Nephron (organoid): ENCODE measurements around the gene SIRT2.
A peak's percentile ranks its signal among the peaks of the same experiment; 100 is the strongest.

Experiments
- H3K27ac Mint-ChIP-seq, 3 experiments: 2 replicates each; pipeline ENCODE4 v1.8.0; 2020; ENCODE audit warnings: mixed read lengths in 3 of 3, mild to moderate bottlenecking in 2 of 3, moderate library complexity in 1 of 3
- H3K27me3 Mint-ChIP-seq: 2 replicates; pipeline ENCODE4 v1.8.0; 2021; ENCODE audit warnings: low read depth, mild to moderate bottlenecking, moderate library complexity, mixed read lengths
- H3K36me3 Mint-ChIP-seq: 2 replicates; pipeline ENCODE4 v1.8.0; 2020; ENCODE audit warnings: low read depth, mixed read lengths
- H3K4me1 Mint-ChIP-seq: 2 replicates; pipeline ENCODE4 v1.8.0; 2020; ENCODE audit warnings: mixed read lengths
- H3K4me3 Mint-ChIP-seq, 3 experiments: 2 replicates each; pipeline ENCODE4 v1.8.0; 2020; ENCODE audit warnings: mild to moderate bottlenecking in 3 of 3, mixed read lengths in 3 of 3, moderate library complexity in 2 of 3
- H3K9me3 Mint-ChIP-seq: 2 replicates; pipeline ENCODE4 v1.8.0; 2020; ENCODE audit warnings: mixed read lengths
- TF ChIP-seq, protein P1 (sequence below), 3 experiments: fragments of 200-600 bp; sonication (generic); IDR thresholded peaks; one replicate each; pipeline ENCODE4 v1.5.0; 2021; ENCODE audit warnings: antibody characterized with exemption in 3 of 3; ENCODE audit not compliant: unreplicated experiment in 3 of 3

The SIRT2 gene

DNA sequence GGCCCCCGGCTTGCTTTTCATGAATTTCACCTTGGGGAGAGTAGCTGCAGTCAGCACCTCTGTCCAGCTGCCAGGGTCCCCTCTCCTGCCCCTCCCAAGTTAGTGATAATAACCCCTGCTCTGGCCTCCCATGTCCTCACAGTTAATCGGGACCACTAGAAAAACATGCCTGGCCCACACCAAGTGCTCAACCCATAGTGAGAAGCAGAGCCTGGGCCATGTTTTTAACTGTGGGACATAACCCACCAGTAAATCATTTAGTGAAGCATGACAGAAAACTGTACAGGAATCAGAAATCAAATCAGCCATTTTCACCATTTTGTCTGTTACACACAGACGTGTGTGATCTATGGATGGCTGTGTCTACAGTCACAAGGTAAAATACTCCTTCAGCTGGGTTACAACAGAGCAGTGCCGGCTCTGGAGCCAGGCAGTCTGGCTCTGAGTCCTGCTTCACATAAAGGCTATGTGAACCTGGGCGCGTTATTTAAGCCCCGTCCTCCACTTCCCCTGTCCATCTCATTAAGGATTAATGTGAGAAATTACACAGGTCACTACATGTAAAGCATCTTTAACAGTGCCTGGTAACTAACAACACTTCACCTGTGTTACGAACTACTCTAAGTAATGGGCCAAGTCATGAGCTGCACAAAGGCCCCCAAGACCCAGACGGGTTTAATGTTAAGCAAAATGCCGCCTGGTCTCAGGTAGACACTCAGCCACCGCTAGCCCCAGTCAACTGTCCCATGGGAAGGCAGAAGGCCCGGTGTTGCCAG is 60.2 kb downstream of the SIRT2 start:
- TF ChIP-seq, protein P1, sequence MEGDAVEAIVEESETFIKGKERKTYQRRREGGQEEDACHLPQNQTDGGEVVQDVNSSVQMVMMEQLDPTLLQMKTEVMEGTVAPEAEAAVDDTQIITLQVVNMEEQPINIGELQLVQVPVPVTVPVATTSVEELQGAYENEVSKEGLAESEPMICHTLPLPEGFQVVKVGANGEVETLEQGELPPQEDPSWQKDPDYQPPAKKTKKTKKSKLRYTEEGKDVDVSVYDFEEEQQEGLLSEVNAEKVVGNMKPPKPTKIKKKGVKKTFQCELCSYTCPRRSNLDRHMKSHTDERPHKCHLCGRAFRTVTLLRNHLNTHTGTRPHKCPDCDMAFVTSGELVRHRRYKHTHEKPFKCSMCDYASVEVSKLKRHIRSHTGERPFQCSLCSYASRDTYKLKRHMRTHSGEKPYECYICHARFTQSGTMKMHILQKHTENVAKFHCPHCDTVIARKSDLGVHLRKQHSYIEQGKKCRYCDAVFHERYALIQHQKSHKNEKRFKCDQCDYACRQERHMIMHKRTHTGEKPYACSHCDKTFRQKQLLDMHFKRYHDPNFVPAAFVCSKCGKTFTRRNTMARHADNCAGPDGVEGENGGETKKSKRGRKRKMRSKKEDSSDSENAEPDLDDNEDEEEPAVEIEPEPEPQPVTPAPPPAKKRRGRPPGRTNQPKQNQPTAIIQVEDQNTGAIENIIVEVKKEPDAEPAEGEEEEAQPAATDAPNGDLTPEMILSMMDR (IDR thresholded peaks at IDR 0.05; ENCODE audit: unreplicated experiment in 3 of 3) = no peak
- Mint-ChIP-seq H3K4me3 (no peak overlapping the region), H3K27me3 (no peaks in the 10 kb centered on the region), H3K4me1 (peaks cover 22% of the 10 kb centered on the region), H3K27ac (peak overlapping the region; percentile 23 to 80 (median 39)), H3K9me3 (no peaks in the 10 kb centered on the region), H3K36me3 (peaks cover 84% of the 10 kb centered on the region)

- H3K36me3 Mint-ChIP-seq = peaks cover 76% of the 10 kb centered on the region
- H3K27me3 Mint-ChIP-seq = no peaks in the 10 kb centered on the region
- peaks cover 17% of the 10 kb centered on the region for H3K4me1 Mint-ChIP-seq
Measured at GRCh38 chr19:38838208-38838985, 61.0 kb downstream of the SIRT2 start.

GRCh38 chr19:38837656-38838121 is 61.7 kb downstream of the SIRT2 start:
- Mint-ChIP-seq H3K36me3 (peaks cover 69% of the 10 kb centered on the region), H3K9me3 (no peaks in the 10 kb centered on the region), H3K4me3 (no peak overlapping the region), H3K27me3 (no peaks in the 10 kb centered on the region), H3K27ac (peak overlapping the region in 1 of 3 experiments; percentile 66), H3K4me1 (peaks cover 17% of the 10 kb centered on the region)
- TF ChIP-seq, protein P1 (IDR thresholded peaks at IDR 0.05; ENCODE audit: unreplicated experiment in 3 of 3) = no peak

More at GRCh38 chr19:38838208-38838985, 61.0 kb downstream of the SIRT2 start:
- TF ChIP-seq, protein P1 (IDR thresholded peaks at IDR 0.05; ENCODE audit: unreplicated experiment in 3 of 3) = no peak
- H3K27ac Mint-ChIP-seq = peak overlapping the region in 2 of 3 experiments; percentile 23 to 80
- no peaks in the 10 kb centered on the region for H3K9me3 Mint-ChIP-seq
- H3K4me3 Mint-ChIP-seq = no peak overlapping the region

DNA sequence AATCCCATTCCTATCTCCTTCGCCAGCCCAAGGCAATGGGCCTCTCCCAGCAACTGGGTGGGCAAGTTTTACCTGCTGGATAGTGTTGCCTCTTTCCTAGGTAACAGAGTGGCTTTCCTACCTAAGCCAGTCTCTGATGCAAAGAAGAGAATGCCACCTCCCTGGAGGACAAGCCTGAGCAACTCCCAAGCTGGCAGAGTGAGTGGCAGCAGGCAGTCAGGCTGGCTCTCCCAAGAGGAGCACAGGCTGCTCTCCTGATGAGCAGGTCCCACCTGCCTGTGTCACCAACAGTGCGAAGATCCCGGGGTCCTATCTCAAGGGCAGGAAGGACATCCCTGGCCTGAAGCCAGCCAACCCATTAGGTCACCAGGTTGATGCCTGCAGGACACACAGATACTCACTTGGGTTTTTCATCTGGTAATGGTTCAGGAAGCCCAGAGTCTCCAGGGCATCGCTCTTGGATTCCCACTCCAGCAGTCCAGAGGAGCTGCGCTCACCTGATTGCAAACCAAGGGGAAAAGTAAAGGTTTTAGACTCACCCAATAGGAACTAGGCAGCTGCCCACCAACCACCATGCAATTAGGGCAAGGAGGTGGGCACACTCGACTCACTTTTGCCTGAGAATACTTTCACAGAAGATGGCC is 62.3 kb downstream of the SIRT2 start:
- H3K27ac Mint-ChIP-seq = peak overlapping the region in 2 of 3 experiments; percentile 45 to 66
- H3K4me3 Mint-ChIP-seq = no peak overlapping the region
- H3K4me1 Mint-ChIP-seq = peaks cover 15% of the 10 kb centered on the region
- H3K27me3 Mint-ChIP-seq = no peaks in the 10 kb centered on the region
- H3K36me3 Mint-ChIP-seq = peaks cover 65% of the 10 kb centered on the region
- H3K9me3 Mint-ChIP-seq = no peaks in the 10 kb centered on the region
- TF ChIP-seq, protein P1 (IDR thresholded peaks at IDR 0.05; ENCODE audit: unreplicated experiment in 3 of 3) = no peak

- Mint-ChIP-seq H3K4me3 (no peak overlapping the region), H3K27me3 (no peaks in the 10 kb centered on the region), H3K27ac (peak overlapping the region in 2 of 3 experiments; percentile 45 to 66), H3K36me3 (peaks cover 60% of the 10 kb centered on the region), H3K4me1 (peaks cover 18% of the 10 kb centered on the region), H3K9me3 (no peaks in the 10 kb centered on the region)
- TF ChIP-seq, protein P1 (IDR thresholded peaks at IDR 0.05; ENCODE audit: unreplicated experiment in 3 of 3) = no peak
Measured at GRCh38 chr19:38836159-38836982, 63.0 kb downstream of the SIRT2 start.
